GM12872 (cell line): ENCODE measurements around the gene HCLS1.

Experiments
- TF ChIP-seq, protein P1 (sequence below): IDR thresholded peaks from 3 replicates; pipeline ENCODE4 v1.5.1; 2011; ENCODE audit warnings: low read depth, mild to moderate bottlenecking, low read length, moderate library complexity; ENCODE audit not compliant: insufficient read depth

The HCLS1 gene

DNA sequence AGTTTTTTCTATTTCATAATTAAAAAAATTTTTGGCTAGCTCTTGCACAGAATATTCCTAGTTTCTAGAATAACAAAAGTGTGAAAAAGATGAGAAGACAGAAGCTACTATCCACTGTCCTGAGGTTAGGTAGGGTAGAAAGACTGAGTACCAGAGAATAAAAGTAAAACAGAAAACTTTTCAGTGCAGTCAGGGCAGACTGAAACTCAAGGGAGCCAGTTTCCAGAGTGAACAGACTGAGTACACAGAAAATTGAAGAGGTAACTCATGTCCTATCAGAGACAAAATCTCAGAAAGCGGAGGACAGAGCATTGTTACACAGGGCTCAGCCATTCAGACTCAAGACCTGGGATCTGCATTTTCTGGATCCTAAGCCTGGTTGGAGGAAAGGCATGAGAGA is 76.3 kb downstream of the HCLS1 start:
- TF ChIP-seq, protein P1, sequence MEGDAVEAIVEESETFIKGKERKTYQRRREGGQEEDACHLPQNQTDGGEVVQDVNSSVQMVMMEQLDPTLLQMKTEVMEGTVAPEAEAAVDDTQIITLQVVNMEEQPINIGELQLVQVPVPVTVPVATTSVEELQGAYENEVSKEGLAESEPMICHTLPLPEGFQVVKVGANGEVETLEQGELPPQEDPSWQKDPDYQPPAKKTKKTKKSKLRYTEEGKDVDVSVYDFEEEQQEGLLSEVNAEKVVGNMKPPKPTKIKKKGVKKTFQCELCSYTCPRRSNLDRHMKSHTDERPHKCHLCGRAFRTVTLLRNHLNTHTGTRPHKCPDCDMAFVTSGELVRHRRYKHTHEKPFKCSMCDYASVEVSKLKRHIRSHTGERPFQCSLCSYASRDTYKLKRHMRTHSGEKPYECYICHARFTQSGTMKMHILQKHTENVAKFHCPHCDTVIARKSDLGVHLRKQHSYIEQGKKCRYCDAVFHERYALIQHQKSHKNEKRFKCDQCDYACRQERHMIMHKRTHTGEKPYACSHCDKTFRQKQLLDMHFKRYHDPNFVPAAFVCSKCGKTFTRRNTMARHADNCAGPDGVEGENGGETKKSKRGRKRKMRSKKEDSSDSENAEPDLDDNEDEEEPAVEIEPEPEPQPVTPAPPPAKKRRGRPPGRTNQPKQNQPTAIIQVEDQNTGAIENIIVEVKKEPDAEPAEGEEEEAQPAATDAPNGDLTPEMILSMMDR = no peak

DNA sequence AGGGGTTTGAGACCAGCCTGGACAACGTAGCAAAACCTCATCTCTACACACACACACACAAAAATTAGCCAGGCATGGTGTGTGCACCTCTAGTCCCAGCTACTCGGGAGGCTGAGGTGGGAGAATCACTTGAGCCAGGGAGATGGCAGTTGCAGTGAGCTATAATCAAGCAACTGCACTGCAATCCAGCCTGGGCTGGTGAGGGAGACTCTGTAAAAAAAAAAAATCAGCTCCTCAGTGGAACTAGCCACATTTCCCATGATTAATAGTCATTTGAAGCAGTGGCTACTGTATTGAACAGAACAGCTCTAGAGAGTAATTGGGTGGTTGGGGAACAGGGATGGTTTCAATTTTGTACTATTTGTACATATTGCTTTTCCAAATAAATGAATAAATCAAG is 79.0 kb downstream of the HCLS1 start:
- TF ChIP-seq, protein P1 = no peak
